ENCODE results near the gene DYDC1. TPM values are rescaled to one million over a fixed set of nuclear protein-coding genes. Genes with fewer than 3 reads are reported as not detected.

The DYDC1 gene
- total and polyA plus RNA-seq, 2 of the 13 experiments (the other 11 are each of a cell fraction or from before 2014, with no cell fraction given), result not detected

DNA sequence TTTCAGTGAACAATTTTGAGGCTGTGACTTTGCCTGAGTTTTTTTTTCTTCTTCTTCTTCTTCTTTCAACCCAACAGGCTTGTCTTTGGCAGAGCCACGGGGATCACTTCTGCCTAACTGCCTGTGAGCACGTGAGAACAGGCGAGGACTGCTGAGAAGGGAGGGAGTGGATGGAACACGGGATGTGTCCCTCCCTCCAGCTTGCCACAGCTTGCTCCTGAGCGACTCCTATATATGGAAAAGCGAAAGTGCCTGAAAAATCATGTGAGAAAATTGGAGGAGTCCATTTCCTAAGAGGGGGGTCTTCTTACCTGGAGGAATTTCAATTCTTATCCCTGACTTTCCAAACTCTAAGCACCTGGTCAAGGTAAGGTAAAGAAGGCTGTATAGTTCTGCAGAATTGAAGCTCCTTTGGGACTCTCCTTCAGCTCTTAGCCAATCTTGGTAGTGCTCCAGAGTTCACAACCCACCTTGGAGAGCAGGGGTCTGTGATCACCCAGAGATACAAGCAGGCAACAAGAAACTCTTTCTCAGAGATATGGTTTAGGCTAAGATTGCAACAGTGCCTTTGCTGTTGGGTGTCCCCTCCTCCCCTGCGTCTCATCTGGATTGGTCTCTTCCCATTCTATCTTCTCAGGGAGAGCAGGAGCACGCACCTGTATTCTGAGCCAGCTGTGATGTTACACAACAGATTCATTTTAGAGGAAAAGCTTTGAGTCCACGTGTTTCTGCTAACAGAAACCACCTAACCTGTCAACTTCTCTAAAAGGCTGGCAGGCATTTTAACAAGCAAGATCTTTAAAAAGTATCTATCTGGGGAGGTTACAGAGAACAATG is 66.9 kb downstream of the DYDC1 start, which contains the start of gene MAT1A (continued):
- no peak for TF ChIP-seq ZNF335 (CRISPR knock-in tag; IDR thresholded peaks at IDR 0.05)

DNA sequence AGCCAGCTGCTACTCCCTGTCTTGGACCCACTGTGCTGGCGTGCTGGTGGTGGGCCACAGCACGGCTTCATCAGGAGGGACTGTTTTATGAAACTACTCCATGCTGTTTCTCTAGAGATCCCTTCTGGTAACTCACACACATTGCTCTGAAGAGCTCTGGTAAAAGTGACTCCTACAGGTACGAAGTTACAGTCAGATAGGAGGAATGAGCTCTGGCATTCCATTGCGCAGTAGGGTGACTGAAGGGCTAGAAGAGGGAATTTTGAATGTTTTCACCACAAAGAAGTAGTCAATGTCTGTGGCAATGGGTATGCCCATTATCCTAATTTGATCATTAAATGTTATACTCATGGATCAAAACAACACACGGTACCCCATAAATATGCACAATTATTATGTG is 67.7 kb downstream of the DYDC1 start:
- POLR2A ChIA-PET, result interaction anchor here (1.0 to 6.5 kb wide), 9 partner anchors 7 to 207 kb away, joined by 3 to 69 read pairs (median 6); partner anchors contain the start of gene PRXL2A
- in situ Hi-C loops (cut with HindIII; ENCODE audit: extremely low pct_ligation_motif_present, low pct_unique_long_range_greater_than_20kb), result no loop called here
- H3K27ac ChIP-seq (ENCODE audit: extremely low read length, insufficient read depth, low read length), result peak overlapping the region; percentile 94
- H3K27me3 ChIP-seq (ENCODE audit: control insufficient read depth in 1 of 2, insufficient read depth in 2 of 2, low read length in 2 of 2), result no peaks in the 10 kb centered on the region; a peak in 1 of 5 replicates
- peaks cover 52% of the 10 kb centered on the region for H3K79me2 ChIP-seq (ENCODE audit: insufficient read depth, low read length)
- TF ChIP-seq SIN3B (IDR thresholded peaks at IDR 0.05; ENCODE audit: low read length), result peak; percentile 69
- 0 out of 2 replicates have a peak, but pooled peaks have one; percentile 19 for TF ChIP-seq MBD4 (IDR thresholded peaks at IDR 0.05; ENCODE audit: borderline replicate concordance, low read length)
- TF ChIP-seq, protein P1, sequence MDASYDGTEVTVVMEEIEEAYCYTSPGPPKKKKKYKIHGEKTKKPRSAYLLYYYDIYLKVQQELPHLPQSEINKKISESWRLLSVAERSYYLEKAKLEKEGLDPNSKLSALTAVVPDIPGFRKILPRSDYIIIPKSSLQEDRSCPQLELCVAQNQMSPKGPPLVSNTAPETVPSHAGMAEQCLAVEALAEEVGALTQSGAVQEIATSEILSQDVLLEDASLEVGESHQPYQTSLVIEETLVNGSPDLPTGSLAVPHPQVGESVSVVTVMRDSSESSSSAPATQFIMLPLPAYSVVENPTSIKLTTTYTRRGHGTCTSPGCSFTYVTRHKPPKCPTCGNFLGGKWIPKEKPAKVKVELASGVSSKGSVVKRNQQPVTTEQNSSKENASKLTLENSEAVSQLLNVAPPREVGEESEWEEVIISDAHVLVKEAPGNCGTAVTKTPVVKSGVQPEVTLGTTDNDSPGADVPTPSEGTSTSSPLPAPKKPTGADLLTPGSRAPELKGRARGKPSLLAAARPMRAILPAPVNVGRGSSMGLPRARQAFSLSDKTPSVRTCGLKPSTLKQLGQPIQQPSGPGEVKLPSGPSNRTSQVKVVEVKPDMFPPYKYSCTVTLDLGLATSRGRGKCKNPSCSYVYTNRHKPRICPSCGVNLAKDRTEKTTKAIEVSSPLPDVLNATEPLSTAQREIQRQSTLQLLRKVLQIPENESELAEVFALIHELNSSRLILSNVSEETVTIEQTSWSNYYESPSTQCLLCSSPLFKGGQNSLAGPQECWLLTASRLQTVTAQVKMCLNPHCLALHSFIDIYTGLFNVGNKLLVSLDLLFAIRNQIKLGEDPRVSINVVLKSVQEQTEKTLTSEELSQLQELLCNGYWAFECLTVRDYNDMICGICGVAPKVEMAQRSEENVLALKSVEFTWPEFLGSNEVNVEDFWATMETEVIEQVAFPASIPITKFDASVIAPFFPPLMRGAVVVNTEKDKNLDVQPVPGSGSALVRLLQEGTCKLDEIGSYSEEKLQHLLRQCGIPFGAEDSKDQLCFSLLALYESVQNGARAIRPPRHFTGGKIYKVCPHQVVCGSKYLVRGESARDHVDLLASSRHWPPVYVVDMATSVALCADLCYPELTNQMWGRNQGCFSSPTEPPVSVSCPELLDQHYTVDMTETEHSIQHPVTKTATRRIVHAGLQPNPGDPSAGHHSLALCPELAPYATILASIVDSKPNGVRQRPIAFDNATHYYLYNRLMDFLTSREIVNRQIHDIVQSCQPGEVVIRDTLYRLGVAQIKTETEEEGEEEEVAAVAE (CRISPR knock-in tag; IDR thresholded peaks at IDR 0.05; ENCODE audit: borderline replicate concordance), result 0 out of 2 replicates have a peak, but pooled peaks have one; percentile 2
- TF ChIP-seq FOXC1 (CRISPR knock-in tag; IDR thresholded peaks at IDR 0.05; ENCODE audit: borderline replicate concordance), result no peak
- TF ChIP-seq, protein P2, sequence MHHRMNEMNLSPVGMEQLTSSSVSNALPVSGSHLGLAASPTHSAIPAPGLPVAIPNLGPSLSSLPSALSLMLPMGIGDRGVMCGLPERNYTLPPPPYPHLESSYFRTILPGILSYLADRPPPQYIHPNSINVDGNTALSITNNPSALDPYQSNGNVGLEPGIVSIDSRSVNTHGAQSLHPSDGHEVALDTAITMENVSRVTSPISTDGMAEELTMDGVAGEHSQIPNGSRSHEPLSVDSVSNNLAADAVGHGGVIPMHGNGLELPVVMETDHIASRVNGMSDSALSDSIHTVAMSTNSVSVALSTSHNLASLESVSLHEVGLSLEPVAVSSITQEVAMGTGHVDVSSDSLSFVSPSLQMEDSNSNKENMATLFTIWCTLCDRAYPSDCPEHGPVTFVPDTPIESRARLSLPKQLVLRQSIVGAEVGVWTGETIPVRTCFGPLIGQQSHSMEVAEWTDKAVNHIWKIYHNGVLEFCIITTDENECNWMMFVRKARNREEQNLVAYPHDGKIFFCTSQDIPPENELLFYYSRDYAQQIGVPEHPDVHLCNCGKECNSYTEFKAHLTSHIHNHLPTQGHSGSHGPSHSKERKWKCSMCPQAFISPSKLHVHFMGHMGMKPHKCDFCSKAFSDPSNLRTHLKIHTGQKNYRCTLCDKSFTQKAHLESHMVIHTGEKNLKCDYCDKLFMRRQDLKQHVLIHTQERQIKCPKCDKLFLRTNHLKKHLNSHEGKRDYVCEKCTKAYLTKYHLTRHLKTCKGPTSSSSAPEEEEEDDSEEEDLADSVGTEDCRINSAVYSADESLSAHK (CRISPR knock-in tag; IDR thresholded peaks at IDR 0.05; ENCODE audit: borderline replicate concordance), result no peak
- TF ChIP-seq SCMH1 (CRISPR knock-in tag; IDR thresholded peaks at IDR 0.05; ENCODE audit: borderline replicate concordance), result no peak
- no peaks in the 10 kb centered on the region for H3K9me3 ChIP-seq (ENCODE audit: low read length)
- peak; percentile 51 for ATAC-seq
- DNase-seq (ENCODE audit: low spot score), result no peak
- intact Hi-C loops (cut with micrococcal nuclease; ENCODE audit: unreplicated experiment), result loop anchor here (1.0 kb wide), 1 partner anchor 28 kb away; no protein-coding TSS in a partner anchor
- H3K4me1 ChIP-seq (ENCODE audit: insufficient read depth, low read length), result peaks cover 100% of the 10 kb centered on the region
- H3K4me3 ChIP-seq (replicated peaks in 1 of 3; ENCODE audit: insufficient read depth in 1 of 3, low read depth in 2 of 3, low read length in 3 of 3), result peak overlapping the region; percentile 14 to 67 (median 62); a peak in 5 of 6 replicates
- CTCF ChIA-PET (ENCODE audit: low intra/inter-chr PET ratio, low total read pairs), result interaction anchor here (2.0 kb wide), 1 partner anchor 28 kb away, joined by 11 read pairs; no protein-coding TSS in a partner anchor
- peaks cover 2 to 16% of the 10 kb centered on the region in 2 experiments for H3K36me3 ChIP-seq (replicated peaks in 1 of 2; ENCODE audit: control insufficient read depth in 1 of 2, insufficient read depth in 2 of 2, low read length in 2 of 2)
- no TSS peak for BruUV-seq (replicated peaks)
- no peak for FAIRE-seq
- no peak overlapping the region for H2AFZ ChIP-seq (ENCODE audit: low read length)
- 44% methylated on average over 5 of the region's 5 CpGs for WGBS (ENCODE audit: low lambda C conversion rate)
- H4K20me1 ChIP-seq (ENCODE audit: insufficient read depth, low read length), result no peaks in the 10 kb centered on the region
- H3K9ac ChIP-seq (ENCODE audit: insufficient read depth, low read depth, low read length), result peak overlapping the region; percentile 65
- peak overlapping the region; percentile 89 for H3K4me2 ChIP-seq (ENCODE audit: low read depth, low read length)

Data from HepG2 (cell line).